ENCODE results near the gene EMC9. TPM values are rescaled to one million over a fixed set of nuclear protein-coding genes. Genes with fewer than 3 reads are reported as not detected.

EMC9 gene
- total and polyA plus RNA-seq, 2 experiments from 2014 or later, result 13.8 to 34.1 TPM

DNA sequence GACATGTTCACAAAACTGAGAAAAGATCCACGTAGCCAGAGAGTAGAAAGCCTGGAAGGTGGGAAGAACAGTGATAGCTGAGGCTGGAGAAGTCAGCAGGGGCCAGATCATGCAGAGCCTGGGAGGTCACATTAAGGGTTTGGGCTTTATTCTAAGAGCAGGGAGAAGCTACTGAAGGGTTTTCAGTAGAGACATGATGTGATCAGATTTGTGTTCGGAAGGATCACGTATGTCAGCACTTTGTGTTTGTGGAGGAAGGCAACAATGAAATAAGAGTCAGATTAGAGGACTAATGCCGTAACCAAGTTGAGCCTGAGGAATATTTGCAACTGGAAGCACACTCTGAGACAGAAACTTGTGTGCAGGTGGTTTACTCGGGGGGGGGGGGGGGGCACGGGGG lies 51.5 kb downstream of the EMC9 start:
- Histone ChIP-seq H3K79me2 (peaks cover 3% of the 10 kb centered on the region), H3K4me3 (no peak overlapping the region), H3K27ac (no peak overlapping the region), H4K20me1 (ENCODE audit: insufficient read depth, poor library complexity, severe bottlenecking) (no peaks in the 10 kb centered on the region), H3K4me2 (no peak overlapping the region), H3K9me2 (replicated peaks; ENCODE audit: insufficient read depth) (no peaks in the 10 kb centered on the region), H3K9me3 (ENCODE audit: low read depth) (no peaks in the 10 kb centered on the region), H3K4me1 (ENCODE audit: insufficient read depth) (peaks cover 8% of the 10 kb centered on the region), H3K27me3 (no peaks in the 10 kb centered on the region), H3K36me3 (replicated peaks; ENCODE audit: insufficient read depth, low read depth) (no peaks in the 10 kb centered on the region), H2AFZ (no peak overlapping the region)
- TF ChIP-seq EZH2 (IDR thresholded peaks at IDR 0.05; ENCODE audit: borderline replicate concordance), result no peak
- TF ChIP-seq, protein P1, sequence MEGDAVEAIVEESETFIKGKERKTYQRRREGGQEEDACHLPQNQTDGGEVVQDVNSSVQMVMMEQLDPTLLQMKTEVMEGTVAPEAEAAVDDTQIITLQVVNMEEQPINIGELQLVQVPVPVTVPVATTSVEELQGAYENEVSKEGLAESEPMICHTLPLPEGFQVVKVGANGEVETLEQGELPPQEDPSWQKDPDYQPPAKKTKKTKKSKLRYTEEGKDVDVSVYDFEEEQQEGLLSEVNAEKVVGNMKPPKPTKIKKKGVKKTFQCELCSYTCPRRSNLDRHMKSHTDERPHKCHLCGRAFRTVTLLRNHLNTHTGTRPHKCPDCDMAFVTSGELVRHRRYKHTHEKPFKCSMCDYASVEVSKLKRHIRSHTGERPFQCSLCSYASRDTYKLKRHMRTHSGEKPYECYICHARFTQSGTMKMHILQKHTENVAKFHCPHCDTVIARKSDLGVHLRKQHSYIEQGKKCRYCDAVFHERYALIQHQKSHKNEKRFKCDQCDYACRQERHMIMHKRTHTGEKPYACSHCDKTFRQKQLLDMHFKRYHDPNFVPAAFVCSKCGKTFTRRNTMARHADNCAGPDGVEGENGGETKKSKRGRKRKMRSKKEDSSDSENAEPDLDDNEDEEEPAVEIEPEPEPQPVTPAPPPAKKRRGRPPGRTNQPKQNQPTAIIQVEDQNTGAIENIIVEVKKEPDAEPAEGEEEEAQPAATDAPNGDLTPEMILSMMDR (IDR thresholded peaks at IDR 0.05; ENCODE audit: poor library complexity), result no peak
- no peak for TF ChIP-seq EZH2phosphoT487 (IDR thresholded peaks at IDR 0.05; ENCODE audit: low read depth, severe bottlenecking, unreplicated experiment)
- no peak for DNase-seq (ENCODE audit: low spot score)
- WGBS (ENCODE audit: low lambda C conversion rate, missing lambda C conversion rate), result 94% methylated on average over 5 of the region's 6 CpGs

Small RNA genes lying within 50 kb of the gene (microRNA-seq; reads per million reads assigned to microRNA genes)
- not detected for gene MIR7703

Small RNA genes lying within 50 kb of the gene (small RNA-seq; reads per million reads assigned to genes)
- gene AL136295.4 (not detected), gene IPO4 (0.09 reads per million), gene IRF9 (not detected), gene RNA5SP383 (not detected)

Other genes with a start within 250 kb of the EMC9 start
Only the 30 nearest of the 31 such genes appear.
- gene DHRS4, start 187.8 kb downstream of the EMC9 start, total RNA-seq, result 26.5 and 38.3 TPM in 2 replicates
- gene DHRS4, start 187.8 kb downstream of the EMC9 start, polyA plus RNA-seq, result 41.3 and 47.4 TPM in 2 replicates
- gene DHRS4L2, start 152.7 kb downstream of the EMC9 start, total RNA-seq, result 14.6 and 15.2 TPM in 2 replicates
- 22.6 and 28.4 TPM in 2 replicates for gene DHRS4L2, start 152.7 kb downstream of the EMC9 start, polyA plus RNA-seq
- 0.37 and 0.40 TPM in 2 replicates for gene CARMIL3, start 89.6 kb downstream of the EMC9 start, total RNA-seq
- gene CARMIL3, start 89.6 kb downstream of the EMC9 start, polyA plus RNA-seq, result 0.46 TPM in 1 of 2 replicates, not detected in the other
- gene CPNE6, start 70.0 kb downstream of the EMC9 start, total RNA-seq, result not detected in 2 replicates
- gene CPNE6, start 70.0 kb downstream of the EMC9 start, polyA plus RNA-seq, result not detected in 2 replicates
- gene PCK2, start 47.3 kb downstream of the EMC9 start, total RNA-seq, result 68.7 and 76.5 TPM in 2 replicates
- 75.0 and 88.8 TPM in 2 replicates for gene PCK2, start 47.3 kb downstream of the EMC9 start, polyA plus RNA-seq
- 78.9 and 85.4 TPM in 2 replicates for gene DCAF11, start 26.8 kb downstream of the EMC9 start, total RNA-seq
- 50.3 and 55.6 TPM in 2 replicates for gene DCAF11, start 26.8 kb downstream of the EMC9 start, polyA plus RNA-seq
- gene NRL, start 26.6 kb downstream of the EMC9 start, total RNA-seq, result 1.2 and 4.8 TPM in 2 replicates
- 2.4 and 3.3 TPM in 2 replicates for gene NRL, start 26.6 kb downstream of the EMC9 start, polyA plus RNA-seq
- 0.24 and 1.0 TPM in 2 replicates for gene FITM1, start 10.9 kb downstream of the EMC9 start, total RNA-seq
- 0.62 and 2.2 TPM in 2 replicates for gene FITM1, start 10.9 kb downstream of the EMC9 start, polyA plus RNA-seq
- 123 and 134 TPM in 2 replicates for gene PSME1, start 5.4 kb downstream of the EMC9 start, total RNA-seq
- 202 and 238 TPM in 2 replicates for gene PSME1, start 5.4 kb downstream of the EMC9 start, polyA plus RNA-seq
- gene PSME2, start 5.0 kb upstream of the EMC9 start, total RNA-seq, result 62.7 and 75.5 TPM in 2 replicates
- gene PSME2, start 5.0 kb upstream of the EMC9 start, polyA plus RNA-seq, result 178 and 189 TPM in 2 replicates
- 27.8 and 35.0 TPM in 2 replicates for gene RNF31, start 5.9 kb upstream of the EMC9 start, total RNA-seq
- 27.3 and 29.7 TPM in 2 replicates for gene RNF31, start 5.9 kb upstream of the EMC9 start, polyA plus RNA-seq
- 33.7 and 42.7 TPM in 2 replicates for gene IRF9, start 19.7 kb upstream of the EMC9 start, total RNA-seq
- gene IRF9, start 19.7 kb upstream of the EMC9 start, polyA plus RNA-seq, result 66.9 and 79.5 TPM in 2 replicates
- gene REC8, start 30.5 kb upstream of the EMC9 start, total RNA-seq, result 28.5 and 44.8 TPM in 2 replicates
- gene REC8, start 30.5 kb upstream of the EMC9 start, polyA plus RNA-seq, result 170 and 193 TPM in 2 replicates
- gene IPO4, start 47.2 kb upstream of the EMC9 start, total RNA-seq, result 18.7 and 19.5 TPM in 2 replicates
- 19.0 and 26.4 TPM in 2 replicates for gene IPO4, start 47.2 kb upstream of the EMC9 start, polyA plus RNA-seq
- 68.1 and 75.4 TPM in 2 replicates for gene TM9SF1, start 53.9 kb upstream of the EMC9 start, total RNA-seq
- 84.0 and 86.1 TPM in 2 replicates for gene TM9SF1, start 53.9 kb upstream of the EMC9 start, polyA plus RNA-seq
- gene TSSK4, start 64.1 kb upstream of the EMC9 start, total RNA-seq, result 0.84 TPM in 1 of 2 replicates, not detected in the other
- gene TSSK4, start 64.1 kb upstream of the EMC9 start, polyA plus RNA-seq, result 0.74 and 1.4 TPM in 2 replicates
- gene CHMP4A, start 71.9 kb upstream of the EMC9 start, total RNA-seq, result 25.6 and 40.8 TPM in 2 replicates
- 73.6 and 106 TPM in 2 replicates for gene CHMP4A, start 71.9 kb upstream of the EMC9 start, polyA plus RNA-seq
- gene MDP1, start 74.5 kb upstream of the EMC9 start, total RNA-seq, result 8.0 and 12.2 TPM in 2 replicates
- 16.1 and 20.9 TPM in 2 replicates for gene MDP1, start 74.5 kb upstream of the EMC9 start, polyA plus RNA-seq
- 158 and 162 TPM in 2 replicates for gene NEDD8, start 90.8 kb upstream of the EMC9 start, total RNA-seq
- gene NEDD8, start 90.8 kb upstream of the EMC9 start, polyA plus RNA-seq, result 326 TPM in 2 replicates
- 70.2 and 83.4 TPM in 2 replicates for gene GMPR2, start 91.3 kb upstream of the EMC9 start, total RNA-seq
- gene GMPR2, start 91.3 kb upstream of the EMC9 start, polyA plus RNA-seq, result 62.4 and 69.6 TPM in 2 replicates
- gene TINF2, start 101.0 kb upstream of the EMC9 start, total RNA-seq, result 34.0 and 36.5 TPM in 2 replicates
- 39.6 and 42.5 TPM in 2 replicates for gene TINF2, start 101.0 kb upstream of the EMC9 start, polyA plus RNA-seq
- 0.33 and 0.56 TPM in 2 replicates for gene TGM1, start 121.6 kb upstream of the EMC9 start, total RNA-seq
- gene TGM1, start 121.6 kb upstream of the EMC9 start, polyA plus RNA-seq, result 1.5 and 1.9 TPM in 2 replicates
- gene RABGGTA, start 130.0 kb upstream of the EMC9 start, total RNA-seq, result 13.0 and 18.2 TPM in 2 replicates
- gene RABGGTA, start 130.0 kb upstream of the EMC9 start, polyA plus RNA-seq, result 36.0 and 52.1 TPM in 2 replicates
- gene DHRS1, start 158.2 kb upstream of the EMC9 start, total RNA-seq, result 23.0 and 29.9 TPM in 2 replicates
- gene DHRS1, start 158.2 kb upstream of the EMC9 start, polyA plus RNA-seq, result 39.5 and 55.9 TPM in 2 replicates
- 12.5 and 13.2 TPM in 2 replicates for gene NOP9, start 158.3 kb upstream of the EMC9 start, total RNA-seq
- gene NOP9, start 158.3 kb upstream of the EMC9 start, polyA plus RNA-seq, result 2.4 and 3.7 TPM in 2 replicates
- gene CIDEB, start 166.4 kb upstream of the EMC9 start, total RNA-seq, result 43.0 and 56.9 TPM in 2 replicates
- gene CIDEB, start 166.4 kb upstream of the EMC9 start, polyA plus RNA-seq, result 46.3 and 59.9 TPM in 2 replicates
- 3.3 and 3.6 TPM in 2 replicates for gene LTB4R2, start 168.5 kb upstream of the EMC9 start, total RNA-seq
- 0.56 and 0.92 TPM in 2 replicates for gene LTB4R2, start 168.5 kb upstream of the EMC9 start, polyA plus RNA-seq
- 4.2 and 5.1 TPM in 2 replicates for gene LTB4R, start 169.9 kb upstream of the EMC9 start, total RNA-seq
- 3.6 and 6.2 TPM in 2 replicates for gene LTB4R, start 169.9 kb upstream of the EMC9 start, polyA plus RNA-seq
- gene ADCY4, start 193.5 kb upstream of the EMC9 start, total RNA-seq, result 0.63 and 1.4 TPM in 2 replicates
- 1.3 and 4.1 TPM in 2 replicates for gene ADCY4, start 193.5 kb upstream of the EMC9 start, polyA plus RNA-seq
- gene RIPK3, start 198.4 kb upstream of the EMC9 start, total RNA-seq, result 4.8 and 9.1 TPM in 2 replicates
- gene RIPK3, start 198.4 kb upstream of the EMC9 start, polyA plus RNA-seq, result 7.0 and 7.4 TPM in 2 replicates